HG03108 (cell line): Measurements from ENCODE around the gene DYDC1.
"Not testable (repeated sequence)": the region's sequence is repeated elsewhere in the genome, so short reads cannot be mapped to it uniquely, and the experiment has no call there.

Experiments used
- ATAC-seq: cut with Tn5 transposase; IDR thresholded peaks from one replicate; pipeline ENCODE4 v1.9.1; 2021; ENCODE audit warnings: moderate library complexity; ENCODE audit not compliant: unreplicated experiment

DYDC1 gene

DNA sequence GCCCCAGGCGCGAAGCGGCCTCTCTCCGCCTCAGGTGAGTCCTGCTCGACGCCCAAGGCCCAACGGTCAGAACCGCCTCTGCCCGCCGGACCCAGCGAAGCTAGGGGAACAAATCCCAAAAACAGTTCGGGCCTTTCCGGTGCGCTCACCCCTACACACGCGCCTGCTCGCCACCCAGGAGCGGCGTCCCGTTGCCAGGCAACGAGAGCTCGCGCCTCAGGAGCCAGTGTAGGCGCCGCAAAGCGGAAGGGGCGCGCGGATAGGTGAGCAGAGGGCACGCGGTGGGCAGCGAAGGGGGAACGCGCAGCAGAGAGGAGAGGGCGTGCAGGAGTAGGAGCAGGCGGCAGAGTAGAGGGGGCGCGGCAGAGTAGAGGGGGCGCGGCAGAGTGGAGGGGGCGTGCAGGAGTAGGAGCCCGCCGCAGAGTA, at the start of gene DYDC1, which contains the start of gene DYDC2:
Gene DYDC1, minus strand, starts transcription at position 193 of the 426 bp plus-strand sequence. CDS start 4,154 bp downstream, outside the sequence.
Gene DYDC2, plus strand, starts transcription at position 219 of the 426 bp plus-strand sequence. CDS start 5,663 bp downstream, outside the sequence.
- ATAC-seq: peak; percentile 66

DNA sequence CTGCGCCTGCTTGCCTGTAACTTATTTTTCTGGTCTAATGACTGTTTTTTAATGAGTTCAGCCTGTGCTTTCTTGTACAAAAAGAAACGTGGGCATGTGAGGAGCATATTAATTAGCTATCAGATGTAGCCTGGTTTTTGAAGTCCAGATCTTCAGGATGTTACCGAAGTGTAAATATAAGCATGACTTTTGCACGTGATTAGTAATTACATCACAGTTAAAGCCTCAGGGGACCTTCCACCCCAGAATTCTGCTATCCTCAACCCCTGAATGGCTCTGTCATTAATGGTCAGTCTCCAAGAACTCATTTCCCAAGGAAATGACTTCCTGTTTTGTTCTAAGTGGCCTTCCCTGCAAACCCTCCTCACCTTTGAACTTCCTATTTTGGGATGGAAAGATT, 49.6 kb upstream of the DYDC1 start:
- ATAC-seq: no peak

DNA sequence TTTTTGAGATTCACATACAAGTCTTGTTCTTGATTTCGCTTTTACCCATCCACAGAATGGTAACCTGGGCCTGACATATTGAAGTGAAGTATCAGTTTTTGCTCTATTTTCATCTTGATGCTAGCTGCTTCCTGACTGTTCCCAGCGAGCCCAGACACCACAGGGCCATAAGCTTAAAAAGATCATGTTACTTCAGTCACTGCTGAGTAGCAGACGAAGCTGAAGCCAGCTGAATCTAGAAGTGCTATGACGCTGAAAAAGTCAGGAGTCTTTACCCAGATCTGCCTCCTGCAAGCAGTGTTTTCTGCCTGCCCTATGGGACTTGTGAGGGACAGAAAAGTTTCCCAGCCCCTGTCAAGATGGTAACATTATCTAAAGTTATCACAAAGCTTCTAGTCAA, 49.1 kb upstream of the DYDC1 start:
- ATAC-seq: no peak

DNA sequence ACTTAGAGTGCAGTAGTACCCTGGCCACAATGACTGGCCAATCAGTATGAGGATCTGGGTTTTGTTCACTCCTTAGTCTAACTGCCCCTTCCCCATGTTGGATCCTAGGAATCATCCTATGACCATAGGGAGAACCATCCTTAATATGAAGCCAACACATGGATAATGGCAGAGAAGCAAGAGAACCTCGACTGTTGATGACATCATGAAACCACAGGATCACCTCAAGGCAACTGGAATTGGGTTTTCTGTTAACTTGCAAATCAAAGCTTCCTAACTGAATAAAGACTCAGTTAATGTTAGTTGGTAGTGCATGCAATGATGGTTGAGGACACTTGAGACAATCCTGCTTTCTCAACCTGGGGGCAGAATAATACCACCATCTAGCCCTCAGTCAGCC, 48.5 kb upstream of the DYDC1 start:
- ATAC-seq: no peak

DNA sequence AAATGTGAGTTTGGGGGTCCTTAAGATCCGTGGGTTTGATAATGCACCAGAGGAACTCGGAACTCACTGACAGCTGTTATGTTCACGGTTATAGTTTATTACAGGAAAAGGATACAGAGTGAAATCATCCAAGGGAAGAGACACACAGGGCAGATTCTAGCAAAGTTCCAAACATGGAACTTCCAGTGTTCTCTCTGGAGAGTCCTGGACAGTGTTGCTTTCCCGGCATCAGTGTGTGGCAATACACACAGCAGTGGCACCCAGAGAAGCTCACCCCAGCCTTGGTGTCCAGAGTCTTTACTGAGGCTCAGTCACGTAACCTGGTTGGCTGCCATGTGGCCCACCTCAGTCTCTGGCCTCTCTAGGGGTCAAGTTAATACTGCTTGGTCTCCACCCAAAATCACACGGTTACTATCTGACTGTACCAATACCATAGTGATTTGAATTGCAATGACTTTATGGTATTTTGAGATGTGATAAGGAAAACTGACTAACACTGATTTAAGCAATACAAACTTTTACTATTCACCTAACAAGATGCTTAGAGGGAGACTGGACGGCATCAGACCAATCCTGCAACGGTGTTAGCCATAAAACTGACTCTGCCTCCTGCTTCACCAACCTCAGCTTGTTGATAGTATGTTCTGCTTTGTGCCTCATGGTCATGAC, 43.7 kb upstream of the DYDC1 start:
- no peak for ATAC-seq

DNA sequence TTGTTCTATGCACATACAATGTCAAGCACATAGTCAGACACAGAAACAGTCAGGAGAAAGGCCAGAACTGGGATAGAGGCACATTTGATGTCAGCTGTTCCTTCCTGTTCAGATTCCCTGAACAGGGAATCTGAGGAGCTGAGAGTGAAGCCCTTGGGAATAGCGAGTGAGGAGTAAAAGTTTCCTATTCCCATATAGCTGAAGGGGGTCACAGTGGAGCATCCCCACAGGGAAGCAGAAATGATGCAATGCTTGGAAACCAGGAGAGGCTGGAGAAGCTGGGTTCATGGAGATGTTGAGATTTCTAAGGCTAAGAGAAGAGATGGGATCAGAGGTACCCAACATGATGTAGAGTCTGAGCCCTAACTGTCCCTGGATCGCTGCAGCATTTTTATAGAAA, 40.5 kb upstream of the DYDC1 start:
- ATAC-seq: no peak

DNA sequence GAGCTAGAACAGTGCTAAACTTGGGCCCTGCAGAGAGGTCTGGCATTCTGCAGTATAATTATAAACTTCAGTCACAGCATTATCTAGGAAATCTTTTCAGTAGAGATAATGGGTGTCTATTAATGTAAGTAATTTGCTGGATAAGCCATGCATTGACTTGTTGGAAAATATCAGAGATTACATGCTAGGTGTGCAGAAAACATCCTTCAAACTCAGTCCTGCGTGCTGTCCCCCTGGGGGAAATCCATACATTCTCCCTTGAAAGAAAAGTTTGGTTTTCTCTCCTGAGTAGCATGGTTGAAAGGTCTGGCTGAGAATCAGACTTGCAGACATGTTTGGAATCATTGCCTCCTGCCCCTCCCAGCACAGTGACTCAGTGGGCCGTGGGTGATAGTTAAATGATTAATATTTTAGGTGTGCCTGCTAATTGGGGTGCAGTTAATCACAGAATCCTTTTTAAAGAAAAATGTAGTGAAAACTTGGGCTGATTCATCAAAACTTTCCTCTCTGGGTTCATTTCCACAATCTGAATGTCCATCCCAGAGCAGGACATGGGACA, 37.9 kb upstream of the DYDC1 start:
- ATAC-seq: no peak

DNA sequence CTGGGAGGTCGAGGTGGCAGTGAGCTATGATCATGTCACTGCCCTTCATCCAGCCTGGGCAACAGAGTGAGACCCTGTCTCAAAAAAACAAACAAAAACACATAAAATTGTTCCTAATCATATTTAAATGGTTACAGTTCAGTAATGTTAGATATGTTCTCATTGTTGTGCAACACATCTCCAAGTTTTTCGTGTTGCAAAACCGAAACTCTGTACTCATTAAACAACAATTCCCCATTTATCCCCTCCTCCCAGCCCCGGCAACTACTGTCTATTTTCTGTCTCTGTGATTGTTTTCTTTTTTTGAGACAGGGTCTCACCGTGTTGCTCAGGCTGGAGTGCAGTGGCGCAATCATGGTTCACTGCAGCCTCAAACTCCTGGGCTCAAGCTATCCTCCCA, 35.7 kb upstream of the DYDC1 start:
- ATAC-seq: no peak

DNA sequence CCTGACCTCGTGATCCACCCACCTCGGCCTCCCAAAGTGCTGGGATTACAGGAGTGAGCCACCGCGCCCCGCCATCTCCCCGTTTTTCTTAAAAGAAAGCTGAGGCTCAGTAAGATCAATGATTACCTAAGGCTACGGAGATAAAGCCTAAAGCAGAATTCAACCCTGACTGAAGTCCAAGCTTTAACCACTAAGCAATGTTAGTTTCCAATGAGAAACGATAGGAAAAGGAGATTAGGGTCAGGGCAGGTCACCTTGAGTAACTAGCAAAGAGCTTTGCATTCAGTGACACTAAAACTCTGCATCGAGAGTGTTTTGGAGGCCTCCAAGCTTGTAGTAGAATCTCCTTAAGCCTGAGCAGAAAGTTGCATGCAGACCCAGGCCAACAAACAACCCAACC, 34.2 kb upstream of the DYDC1 start:
- ATAC-seq: no peak

DNA sequence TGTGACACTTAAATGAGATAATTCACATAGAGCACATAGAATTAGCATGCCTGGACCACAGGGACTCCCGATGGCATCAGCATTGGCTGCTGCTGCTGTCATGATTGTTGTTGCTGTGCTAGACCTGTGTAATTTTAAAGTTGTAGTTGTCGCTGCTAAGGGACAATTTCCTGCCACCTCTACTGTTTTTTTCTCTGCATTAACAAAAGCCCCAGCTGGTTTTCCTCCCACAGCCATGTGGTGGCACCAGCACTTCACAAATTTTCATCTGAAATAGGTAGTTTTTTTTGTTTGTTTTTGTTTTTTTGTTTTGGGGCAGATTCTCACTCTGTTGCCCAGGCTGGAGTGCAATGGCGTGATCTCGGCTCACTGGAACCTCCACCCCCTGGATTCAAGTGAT, 26.4 kb upstream of the DYDC1 start:
- ATAC-seq: peak; percentile 60

DNA sequence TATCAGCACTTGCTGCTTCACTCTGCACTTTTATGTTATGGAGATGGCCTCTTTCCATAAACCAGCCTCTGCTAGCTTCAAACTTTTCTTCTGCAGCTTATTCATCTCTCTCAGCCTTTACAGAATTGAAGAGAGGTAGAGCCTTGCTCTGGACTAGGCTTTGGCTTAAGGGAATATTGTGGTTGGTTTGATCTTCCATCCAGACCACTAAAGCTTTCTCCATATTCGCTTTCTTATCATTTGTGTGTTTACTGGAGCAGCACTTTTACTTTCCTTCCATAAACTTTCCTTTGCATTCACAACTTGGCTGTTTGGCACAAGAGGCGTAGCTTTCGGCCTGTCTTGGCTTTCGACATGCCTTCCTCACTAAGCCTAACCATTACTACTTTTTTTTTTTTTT, 23.6 kb upstream of the DYDC1 start:
- no peak for ATAC-seq

DNA sequence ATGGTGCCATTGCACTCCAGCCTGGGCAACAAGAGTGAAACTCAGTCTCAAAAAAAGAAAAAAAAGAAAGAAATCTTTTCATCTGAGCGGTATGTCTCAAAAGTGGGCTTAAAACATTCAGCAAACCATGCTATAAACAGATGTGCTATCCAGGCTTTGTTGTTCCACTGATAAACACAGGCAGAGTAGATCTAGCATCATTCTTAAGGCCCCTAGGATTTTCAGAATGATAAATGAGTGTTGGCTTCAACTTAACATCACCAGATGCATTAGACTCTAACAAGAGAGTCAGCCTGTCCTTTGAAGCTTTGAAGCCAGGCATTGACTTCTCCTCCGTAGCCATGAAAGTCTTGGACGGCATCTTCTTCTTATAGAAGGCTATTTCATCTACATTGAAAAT, 23.1 kb upstream of the DYDC1 start:
- ATAC-seq: no peak

DNA sequence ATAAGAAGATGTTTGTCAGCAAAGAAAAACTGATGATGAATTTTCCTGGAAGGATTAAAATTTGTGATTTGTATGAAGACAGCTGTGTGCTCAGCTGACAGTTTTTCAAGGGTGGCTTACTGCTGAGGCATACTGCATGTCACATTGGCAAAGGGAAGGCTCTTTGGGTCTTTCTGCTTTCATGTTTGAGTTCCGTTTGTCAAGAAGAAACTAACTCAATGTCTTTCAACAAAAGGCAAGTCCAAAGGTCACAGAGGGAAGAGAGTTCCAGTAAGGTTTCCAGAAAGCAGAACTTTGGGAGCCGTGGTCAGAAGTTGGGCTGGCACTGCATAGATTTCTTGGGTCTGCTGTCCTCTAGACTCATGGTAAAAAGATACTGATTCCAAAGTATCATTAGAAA, 16.9 kb upstream of the DYDC1 start:
- no peak for ATAC-seq

DNA sequence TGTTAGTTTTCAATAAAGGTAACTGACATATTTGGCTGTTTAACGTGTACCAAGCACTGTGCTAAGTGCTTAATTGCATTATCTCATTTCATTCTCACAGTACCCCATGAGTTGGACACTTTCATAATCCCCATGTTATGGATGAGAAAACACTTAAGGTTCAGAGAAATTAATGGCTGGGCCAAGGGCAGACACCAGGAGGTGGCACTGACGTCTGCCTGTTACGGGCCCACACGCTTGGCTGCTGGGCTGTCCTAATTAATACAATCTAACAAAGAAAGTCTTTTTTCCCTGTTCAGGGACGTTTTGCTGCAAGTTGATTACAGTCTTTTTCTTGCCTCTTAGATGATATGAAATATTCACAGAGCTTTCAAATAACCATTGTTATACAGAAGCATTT, 16.1 kb upstream of the DYDC1 start:
- ATAC-seq: no peak

DNA sequence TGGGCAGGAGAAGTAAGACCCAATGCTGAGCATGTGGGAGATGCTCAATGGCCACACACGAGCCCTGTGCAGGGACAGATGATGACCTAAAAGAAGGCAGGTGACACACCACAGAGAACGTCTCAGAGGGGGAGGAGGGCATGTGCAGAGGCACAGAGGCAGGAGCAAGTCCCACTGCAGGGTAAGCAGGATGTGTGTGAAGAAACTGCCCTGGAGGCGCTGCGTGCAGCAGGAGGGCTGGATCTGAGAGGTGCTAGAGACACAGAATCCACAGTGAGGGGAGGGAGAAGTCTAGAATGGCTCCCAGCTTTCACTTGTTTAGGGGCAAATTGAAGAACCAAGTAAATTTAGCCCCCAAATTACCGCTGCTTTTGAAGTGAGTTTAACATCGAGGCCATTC, 14.9 kb upstream of the DYDC1 start:
- ATAC-seq: no peak

DNA sequence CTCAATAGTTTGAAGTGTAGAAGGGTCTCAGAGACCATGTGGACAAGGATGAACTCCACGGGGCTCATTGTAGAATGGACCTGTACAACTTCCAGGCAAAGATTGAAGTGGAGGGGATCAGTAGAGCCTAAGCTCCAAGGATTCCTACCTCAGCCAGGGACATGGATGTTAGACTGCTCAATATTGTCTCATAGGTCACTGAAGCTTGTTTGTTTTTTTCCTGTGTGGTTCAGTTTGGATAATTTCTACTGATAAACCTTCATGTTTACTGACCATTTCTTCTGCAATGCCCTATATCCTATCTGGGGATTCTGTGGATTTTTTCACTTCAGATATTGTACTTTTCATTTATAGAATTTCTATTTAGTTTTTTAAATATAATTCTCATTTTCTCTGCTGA, 9.0 kb upstream of the DYDC1 start:
- no peak for ATAC-seq

DNA sequence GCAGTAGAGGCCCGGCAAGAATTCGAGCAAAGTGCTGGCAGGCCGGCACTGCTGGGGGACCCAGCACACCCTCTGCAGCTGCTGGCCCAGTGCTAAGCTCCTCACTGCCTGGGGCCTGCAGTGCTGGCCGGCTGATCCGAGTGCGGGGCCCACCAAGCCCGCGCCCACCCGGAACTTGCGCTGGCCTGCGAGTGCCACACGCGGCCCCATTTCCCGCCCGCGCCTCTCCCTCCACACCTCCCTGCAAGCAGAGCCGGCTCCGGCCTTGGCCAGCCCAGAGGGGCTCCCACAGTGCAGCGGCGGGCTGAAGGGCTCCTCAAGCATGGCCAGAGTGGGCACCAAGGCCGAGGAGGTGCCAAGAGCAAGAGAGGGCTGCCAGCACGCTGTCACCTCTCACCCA, 3.1 kb upstream of the DYDC1 start:
- no peak for ATAC-seq

DNA sequence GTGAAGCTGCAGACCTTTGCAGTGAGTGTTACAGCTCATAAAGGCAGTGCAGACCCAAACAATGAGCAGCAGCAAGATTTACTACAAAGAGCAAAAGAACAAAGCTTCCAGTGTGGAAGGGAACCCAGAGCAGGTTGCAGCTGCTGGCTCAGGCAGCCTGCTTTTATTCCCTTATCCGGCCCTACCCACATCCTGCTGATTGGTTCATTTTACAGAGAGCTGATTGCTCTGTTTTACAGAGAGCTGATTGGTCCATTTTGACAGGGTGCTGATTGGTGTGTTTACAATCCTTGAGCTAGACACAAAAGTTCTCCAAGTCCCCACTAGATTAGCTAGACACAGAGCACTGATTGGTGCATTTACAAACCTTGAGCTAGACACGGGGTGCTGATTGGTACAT, 2.4 kb upstream of the DYDC1 start:
- ATAC-seq: not testable (repeated sequence)

DNA sequence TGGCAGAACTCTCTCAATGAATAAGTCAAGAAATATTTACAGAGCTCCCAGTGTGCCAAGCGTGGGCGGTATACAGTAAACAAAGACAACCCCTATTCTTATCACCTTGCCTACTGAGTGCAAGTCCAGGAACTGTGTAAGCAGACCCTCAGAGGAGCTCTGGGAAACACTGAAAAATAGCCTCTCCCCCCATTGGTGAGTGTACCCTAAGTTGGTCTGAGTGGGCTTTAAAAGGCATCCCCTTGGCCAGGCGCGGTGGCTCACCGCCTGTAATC, 1.2 kb upstream of the DYDC1 start:
- no peak for ATAC-seq

DNA sequence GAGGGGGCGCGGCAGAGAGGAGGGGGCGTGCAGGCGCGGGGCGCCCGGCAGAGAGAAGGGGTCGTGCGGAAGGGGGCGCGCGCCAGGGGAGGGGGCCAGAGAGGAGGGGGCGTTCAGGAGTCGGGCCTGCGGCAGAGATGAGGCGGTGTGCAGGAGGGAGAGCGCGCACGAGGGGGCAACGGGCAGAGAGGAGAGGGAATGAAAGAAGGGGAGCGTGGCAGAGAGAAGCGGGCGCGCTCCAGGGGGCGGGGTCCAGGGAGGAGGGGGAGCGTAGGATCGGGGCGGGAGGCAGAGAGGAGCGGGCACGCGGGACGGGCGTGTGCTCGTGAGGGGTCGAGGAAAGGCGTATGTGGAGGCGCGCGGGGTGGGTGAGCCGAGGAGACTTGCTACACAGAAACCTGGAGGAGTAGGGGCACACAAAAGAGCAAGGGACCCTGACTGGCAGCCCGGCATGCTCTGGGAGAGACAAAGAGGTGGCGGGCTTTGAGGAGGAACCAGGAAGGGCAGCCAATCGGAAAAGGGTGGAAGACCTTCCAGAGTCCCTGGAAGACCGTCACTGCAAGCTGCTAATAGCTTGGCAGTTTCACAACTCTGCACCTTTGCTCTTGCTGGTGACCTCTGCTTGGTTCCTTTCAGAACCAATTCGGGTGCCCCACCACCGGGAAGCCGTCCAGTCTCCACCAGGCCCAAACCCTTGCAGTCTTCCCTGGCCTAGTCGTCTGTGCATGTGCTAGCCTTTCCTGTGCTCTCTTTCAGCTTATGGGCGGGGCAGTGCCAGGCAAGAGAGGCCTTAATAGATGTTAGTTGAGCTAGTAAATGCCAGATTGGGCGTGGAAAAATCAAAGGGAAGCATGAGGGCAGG, 665 bp upstream of the DYDC1 start:
- ATAC-seq: no peak

DNA sequence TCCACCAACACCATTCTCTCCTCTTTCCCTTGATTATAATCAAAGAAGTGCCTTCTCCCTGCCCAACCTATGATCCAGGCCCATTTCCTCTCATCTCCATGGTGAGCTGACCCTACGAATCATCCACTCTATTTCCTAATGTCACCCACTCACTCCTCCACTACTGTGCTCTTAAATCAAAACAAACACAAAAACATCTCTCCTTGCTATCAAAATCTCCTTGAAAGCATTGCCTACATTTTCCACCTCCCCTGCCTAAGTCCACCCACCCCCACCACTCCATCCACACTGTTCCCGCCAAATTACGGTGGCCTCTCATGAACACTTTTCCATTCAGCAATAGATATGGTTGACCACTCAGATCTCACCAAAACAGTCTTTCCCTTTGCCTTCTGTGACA, 5.3 kb downstream of the DYDC1 start:
- no peak for ATAC-seq

DNA sequence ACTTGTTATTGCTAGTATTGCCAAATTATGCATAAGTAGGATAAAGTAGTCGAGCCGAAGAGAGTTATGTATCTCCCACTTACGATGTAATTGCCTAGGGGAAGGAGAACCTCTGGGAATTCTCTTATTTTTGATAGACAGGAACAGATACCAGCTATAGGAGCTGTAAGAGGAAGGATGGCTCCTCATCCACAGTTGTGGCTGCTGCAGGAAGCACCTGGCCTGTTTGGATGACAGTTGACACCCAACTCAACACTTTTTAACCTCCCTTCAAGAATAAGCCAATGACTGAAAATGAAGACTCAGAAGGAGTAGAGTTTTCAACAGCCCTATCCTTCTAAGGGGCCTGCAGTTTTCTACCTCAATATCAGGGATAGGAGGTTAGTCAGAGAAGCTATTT, 6.3 kb downstream of the DYDC1 start:
- ATAC-seq: no peak
